HG03571 (cell line): ENCODE results near the gene VPS13D.
A peak's percentile ranks its signal among the peaks of the same experiment; 100 is the strongest.
"Not testable (repeated sequence)": the region's sequence is repeated elsewhere in the genome, so short reads cannot be mapped to it uniquely, and the experiment has no call there.

Experiments used
- ATAC-seq: cut with Tn5 transposase; IDR thresholded peaks from one replicate; pipeline ENCODE4 v1.9.1; 2021; ENCODE audit not compliant: unreplicated experiment

The VPS13D gene

GRCh38 chr1:12196641-12197482 lies 33.0 kb upstream of the VPS13D start:
- ATAC-seq, result no peak

- no peak for ATAC-seq
Observed at GRCh38 chr1:12197483-12197880, 32.3 kb upstream of the VPS13D start.

- ATAC-seq, result no peak
Observed at GRCh38 chr1:12200208-12200607, 29.6 kb upstream of the VPS13D start.

- ATAC-seq, result no peak
Observed at GRCh38 chr1:12201352-12202189, 28.3 kb upstream of the VPS13D start.

GRCh38 chr1:12202190-12202497 lies 27.7 kb upstream of the VPS13D start:
- ATAC-seq, result no peak

GRCh38 chr1:12202577-12202976 lies 27.3 kb upstream of the VPS13D start:
- ATAC-seq, result no peak

- ATAC-seq, result no peak
Observed at GRCh38 chr1:12203216-12204007, 26.4 kb upstream of the VPS13D start.

GRCh38 chr1:12204140-12204539 lies 25.7 kb upstream of the VPS13D start:
- no peak for ATAC-seq

- ATAC-seq, result no peak
Observed at GRCh38 chr1:12204754-12205658, 24.8 kb upstream of the VPS13D start.

- no peak for ATAC-seq
Observed at GRCh38 chr1:12206238-12206637, 23.6 kb upstream of the VPS13D start.

GRCh38 chr1:12206792-12207424 lies 22.9 kb upstream of the VPS13D start:
- ATAC-seq, result no peak

GRCh38 chr1:12208271-12208670 lies 21.6 kb upstream of the VPS13D start:
- ATAC-seq, result no peak

- ATAC-seq, result peak; percentile 41
Observed at GRCh38 chr1:12208764-12209494, 20.9 kb upstream of the VPS13D start.

GRCh38 chr1:12209495-12209832 lies 20.4 kb upstream of the VPS13D start:
- no peak for ATAC-seq

GRCh38 chr1:12215118-12215961 lies 14.5 kb upstream of the VPS13D start:
- ATAC-seq, result no peak

- no peak for ATAC-seq
Observed at GRCh38 chr1:12219800-12220199, 10.0 kb upstream of the VPS13D start.

- ATAC-seq, result no peak
Observed at GRCh38 chr1:12220890-12221289, 8.9 kb upstream of the VPS13D start.

GRCh38 chr1:12222700-12223099 lies 7.1 kb upstream of the VPS13D start:
- ATAC-seq, result not testable (repeated sequence)
